NCI-H1436 treated with DMSO at 0.1 percent for 48 hours (cell line): ENCODE results near the gene RNF217.
"Not testable (repeated sequence)": the region's sequence is repeated elsewhere in the genome, so short reads cannot be mapped to it uniquely, and the experiment has no call there.

Source experiments
- DNase-seq: peaks from one replicate; lab custom pipeline; 2025; lab: John Stamatoyannopoulos, UW

RNF217 gene

DNA sequence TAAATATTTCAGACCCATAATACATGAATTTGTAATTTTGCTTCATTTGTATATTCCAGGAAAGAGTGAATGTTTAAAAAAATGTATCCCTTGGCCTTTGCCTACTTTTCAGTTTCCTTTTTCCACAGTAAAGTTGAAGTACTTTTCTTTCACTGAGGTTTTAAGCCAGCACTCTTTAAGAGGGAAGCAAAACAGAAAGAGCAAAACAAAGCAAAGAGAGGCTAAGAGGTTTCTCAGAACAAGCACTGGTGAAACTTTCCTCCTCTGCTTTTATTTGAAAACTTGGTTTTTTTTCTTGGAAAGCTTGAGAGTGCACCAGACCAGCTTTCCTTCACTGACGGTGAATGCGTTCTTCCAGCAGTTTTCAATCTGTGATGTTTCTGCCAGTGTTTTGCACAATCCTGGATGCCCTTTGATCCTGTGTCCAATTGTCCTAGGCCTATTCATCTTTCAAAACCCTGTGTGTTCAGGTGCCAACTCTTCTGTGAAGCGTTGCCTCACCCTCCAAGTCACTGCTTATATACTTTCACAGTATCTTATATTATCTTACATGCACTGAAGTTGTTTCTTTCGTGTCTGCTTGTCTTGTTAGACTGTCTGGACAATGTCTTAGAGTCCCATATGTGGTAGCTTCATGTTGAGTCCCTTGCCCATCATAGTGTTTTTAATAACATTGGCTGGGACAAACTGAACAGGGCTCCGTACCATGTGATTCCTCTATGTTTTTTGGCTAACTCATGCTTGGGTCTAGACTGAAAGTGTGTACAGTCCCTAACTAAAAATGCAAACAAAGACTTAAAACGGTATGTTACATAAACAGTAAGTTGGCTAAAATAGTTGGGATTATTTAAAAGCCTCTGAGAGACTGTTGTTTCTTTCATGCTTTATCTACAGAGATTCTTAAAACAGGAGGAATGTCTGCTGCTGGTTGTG lies 1.9 kb downstream of the RNF217 start:
- DNase-seq = no peak

DNA sequence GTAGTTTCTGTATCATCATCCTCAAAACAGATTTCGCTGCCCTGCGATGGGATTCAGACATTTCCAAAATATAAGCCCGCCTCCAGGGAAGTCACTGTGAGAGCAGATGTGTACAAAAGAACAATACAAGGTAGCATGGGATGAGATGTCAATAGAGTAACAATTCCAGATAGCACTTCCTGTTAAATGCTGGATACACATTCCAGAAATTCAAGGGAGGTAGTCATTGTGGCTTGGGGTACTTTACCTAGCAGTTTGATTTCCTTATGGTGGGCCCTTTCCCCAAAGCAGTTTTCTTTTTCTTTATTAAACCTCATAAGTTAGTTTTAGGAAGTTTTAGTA lies 2.5 kb downstream of the RNF217 start:
- DNase-seq = no peak

GRCh38 chr6:124965424-124965850 lies 3.2 kb downstream of the RNF217 start:
- DNase-seq = not testable (repeated sequence)

DNA sequence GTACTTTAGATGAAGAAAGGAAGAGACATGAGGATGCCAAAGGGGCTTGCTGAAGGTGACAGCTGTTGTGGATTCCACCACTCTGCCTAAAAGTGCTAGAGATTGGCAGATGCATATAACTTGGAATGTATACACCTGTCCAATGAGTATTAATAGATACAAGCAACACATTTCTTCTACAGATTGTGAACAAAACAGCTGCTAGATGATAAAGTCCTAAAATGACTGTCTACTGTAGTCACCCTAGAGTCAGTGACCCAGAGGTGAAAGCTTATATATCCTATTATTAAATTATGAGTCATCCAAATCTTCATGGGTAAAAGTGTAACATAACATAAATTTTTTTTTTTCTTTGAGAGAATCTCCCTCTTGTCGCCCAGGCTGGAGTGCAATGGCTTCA lies 5.2 kb downstream of the RNF217 start:
- DNase-seq = no peak

GRCh38 chr6:124968401-124968800 lies 6.2 kb downstream of the RNF217 start:
- DNase-seq = no peak

- no peak for DNase-seq
Observed at GRCh38 chr6:124970243-124970642, 8.0 kb downstream of the RNF217 start.

DNA sequence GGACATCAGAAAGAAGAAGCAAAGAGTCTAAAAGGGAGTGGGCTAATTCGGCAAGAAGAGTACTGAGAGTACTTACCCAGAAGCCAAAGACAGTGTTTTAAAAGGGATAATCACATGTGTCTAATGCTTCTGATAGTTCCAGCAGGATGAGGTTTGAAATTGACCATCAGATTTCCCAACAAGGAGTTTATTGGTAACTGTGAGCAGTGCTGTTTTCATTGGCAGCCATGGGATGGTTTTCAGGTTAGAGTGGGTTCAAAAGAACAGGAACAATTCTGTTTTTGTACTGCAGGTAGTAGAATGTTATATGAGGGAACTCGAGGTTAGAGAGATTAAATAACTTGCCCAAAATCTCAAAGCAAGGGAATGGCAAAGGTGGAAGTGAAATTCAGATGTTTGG lies 8.5 kb downstream of the RNF217 start:
- DNase-seq = no peak

DNA sequence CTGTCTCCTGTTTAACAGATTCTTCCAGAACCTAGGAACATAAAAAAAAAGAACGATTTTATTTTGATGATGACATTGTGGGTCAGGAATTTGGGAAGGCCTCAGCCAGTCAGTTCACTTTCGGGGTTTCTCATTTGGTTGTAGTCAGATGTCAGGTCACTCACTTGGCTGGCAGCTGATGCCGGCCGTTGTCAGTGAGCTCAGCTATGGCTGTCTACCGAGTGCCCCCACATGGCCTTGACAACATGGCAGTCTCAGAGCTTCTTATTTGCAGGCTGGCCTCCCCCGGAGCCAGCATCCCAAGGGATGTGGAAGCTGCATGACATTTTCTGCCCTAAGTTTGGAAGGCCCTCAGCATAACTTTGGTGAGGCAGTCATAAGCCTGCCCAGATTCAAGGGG lies 11.5 kb downstream of the RNF217 start:
- DNase-seq = no peak

DNA sequence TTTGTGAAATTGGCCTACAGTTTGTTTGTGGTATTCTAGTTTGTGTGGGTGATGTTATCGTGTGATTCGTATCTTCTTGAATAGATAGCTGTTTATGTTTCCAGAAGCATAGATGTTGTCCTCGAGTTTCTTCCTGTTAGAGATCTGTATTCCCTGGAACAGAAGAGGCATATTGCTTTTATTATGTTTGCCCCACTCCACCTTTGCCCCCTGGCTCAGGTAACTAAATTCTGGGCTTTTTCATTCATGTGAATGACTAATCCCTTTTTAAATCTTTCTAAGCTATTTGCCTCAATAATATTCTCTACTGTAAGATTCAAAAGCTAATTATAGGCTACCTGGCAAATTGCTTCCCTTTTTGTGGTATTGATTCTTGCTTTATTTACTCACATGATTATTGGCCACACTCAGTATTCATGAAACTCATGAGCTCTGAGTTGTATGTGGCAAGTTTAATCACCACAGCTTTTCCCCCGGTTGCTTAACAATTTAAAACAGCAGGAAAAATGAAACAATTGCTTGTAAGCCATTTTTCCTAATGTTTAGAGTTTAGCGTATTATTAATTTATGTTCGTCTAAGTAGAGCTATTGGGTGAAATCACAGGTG lies 12.6 kb downstream of the RNF217 start:
- DNase-seq = no peak

DNA sequence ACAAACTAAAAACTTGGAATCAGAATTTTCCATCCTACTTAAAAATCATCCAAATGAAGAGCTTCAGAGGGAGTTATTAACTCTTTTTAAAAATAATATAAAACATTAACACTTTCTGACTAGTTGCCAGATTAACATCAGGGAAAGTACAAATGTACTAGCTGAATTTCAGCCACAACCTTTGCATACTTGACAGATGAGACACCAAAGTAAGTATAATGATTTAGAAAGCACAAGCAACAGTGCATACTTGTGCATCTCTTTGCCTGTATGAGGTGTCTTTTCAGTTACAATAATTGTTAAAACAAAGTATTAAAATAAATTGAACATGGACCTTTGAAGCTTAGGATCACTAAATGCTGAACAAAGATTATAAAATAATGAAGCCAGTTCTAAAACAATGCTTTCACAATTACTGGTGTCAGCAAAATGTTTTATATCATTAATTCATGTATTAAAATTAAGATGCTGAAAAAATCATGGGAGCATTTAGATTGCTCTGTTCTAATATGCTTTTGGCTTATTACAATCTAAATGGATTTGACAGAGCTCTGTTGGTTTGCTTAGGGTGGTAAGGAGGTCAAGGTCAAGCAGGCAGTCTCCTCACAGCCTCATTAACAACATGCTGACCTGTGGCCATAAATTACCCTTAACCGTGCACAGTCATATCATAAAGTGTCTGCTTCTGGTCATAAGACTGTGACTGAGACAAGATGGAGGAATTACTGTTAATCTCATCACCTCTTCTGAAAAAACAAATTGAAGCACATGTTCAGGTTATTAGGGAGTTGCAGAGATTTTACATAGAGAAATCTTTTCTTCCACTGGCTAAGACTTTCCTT lies 15.1 kb downstream of the RNF217 start:
- no peak for DNase-seq

- no peak for DNase-seq
Observed at GRCh38 chr6:124978451-124979293, 16.4 kb downstream of the RNF217 start.

GRCh38 chr6:124979294-124979678 lies 17.0 kb downstream of the RNF217 start:
- no peak for DNase-seq

- DNase-seq = no peak
Observed at GRCh38 chr6:124982669-124983068, 20.4 kb downstream of the RNF217 start.

GRCh38 chr6:124983383-124984083 lies 21.3 kb downstream of the RNF217 start:
- no peak for DNase-seq

DNA sequence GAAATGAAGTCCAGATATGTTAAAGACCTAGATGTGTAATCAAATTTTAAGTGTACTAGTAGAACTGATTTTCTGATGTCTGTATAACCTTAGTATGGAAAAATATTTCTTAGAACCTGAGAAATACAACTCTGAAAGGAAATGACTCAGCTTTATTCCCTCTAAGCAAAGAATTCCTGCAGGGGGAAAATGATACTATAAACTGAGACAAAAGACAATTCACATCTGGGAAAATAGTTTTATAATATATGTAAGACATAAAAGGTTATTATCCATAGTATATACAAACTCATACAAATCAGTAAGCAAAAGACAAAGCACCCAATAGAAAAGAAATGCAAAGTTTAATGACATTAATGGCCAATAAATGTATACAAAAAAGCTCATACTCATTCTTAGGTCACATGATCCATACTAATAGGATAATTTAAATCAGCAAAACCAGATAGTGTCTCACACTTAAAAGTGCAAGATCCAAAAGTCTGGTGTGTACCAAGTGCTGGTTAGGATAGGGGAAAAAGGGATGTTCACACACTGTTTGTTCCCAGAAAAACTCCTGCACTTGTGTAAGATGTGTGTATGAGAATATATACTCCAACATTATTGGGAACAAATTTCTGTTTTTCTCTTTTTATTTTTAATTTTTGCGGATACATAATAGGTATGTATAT lies 22.6 kb downstream of the RNF217 start:
- no peak for DNase-seq

DNA sequence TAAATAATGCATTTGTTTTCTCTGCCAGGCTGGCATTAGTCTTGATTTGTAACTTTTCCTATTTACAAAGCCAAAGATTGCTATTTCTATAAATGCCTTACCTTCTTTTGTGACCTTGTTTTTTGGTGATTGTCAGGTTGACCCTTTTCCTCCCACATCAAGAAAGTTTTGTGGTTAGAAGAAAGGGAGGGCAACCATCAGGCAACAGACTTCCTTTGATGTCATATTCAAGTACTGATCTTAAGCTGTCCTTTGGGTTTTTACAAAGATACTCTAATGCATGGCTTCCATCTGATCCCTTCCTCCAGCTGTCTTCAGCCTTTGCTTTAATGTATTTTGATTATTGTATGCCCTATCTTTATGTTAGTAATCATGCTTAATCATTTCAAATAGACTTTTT lies 23.9 kb downstream of the RNF217 start:
- no peak for DNase-seq

GRCh38 chr6:124987291-124987690 lies 25.1 kb downstream of the RNF217 start:
- DNase-seq = no peak

DNA sequence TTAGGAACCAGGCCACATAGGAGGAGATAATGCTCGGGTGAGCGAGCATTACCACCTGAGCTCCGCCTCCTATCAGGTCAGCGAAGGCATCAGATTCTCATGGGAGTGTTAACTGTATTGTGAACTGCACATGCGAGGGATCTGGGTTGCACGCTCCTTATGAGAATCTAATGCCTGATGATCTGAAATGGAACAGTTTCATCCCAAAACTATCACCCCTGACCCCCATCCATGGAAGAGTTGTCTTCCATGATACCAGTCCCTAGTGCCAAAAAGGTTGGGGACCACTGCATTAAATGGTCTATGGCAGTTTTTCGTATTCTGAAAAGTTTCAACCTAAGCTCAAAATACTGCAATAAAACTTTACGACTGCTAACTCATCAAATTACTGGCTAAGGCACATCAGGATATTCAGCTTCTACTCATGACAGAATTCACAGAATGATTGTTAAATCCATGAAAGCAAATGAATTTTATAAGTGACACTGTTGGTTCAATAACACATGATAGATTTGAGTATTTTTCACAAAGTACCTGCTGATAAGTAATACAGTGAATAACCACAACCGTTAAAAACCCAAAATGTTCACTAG lies 25.9 kb downstream of the RNF217 start:
- no peak for DNase-seq

- no peak for DNase-seq
Observed at GRCh38 chr6:124989136-124989983, 27.1 kb downstream of the RNF217 start.
